Melanocyte of skin (primary cell): ENCODE measurements around the gene GDAP2. TPM values are rescaled to one million over a fixed set of nuclear protein-coding genes. Genes with fewer than 3 reads are reported as not detected.

Experiments used
- total RNA-seq, 2 donors: library from RNA; depleted of rRNA; stranded (reverse); fragments of >200 nt; gene quantifications; 2 replicates each; pipeline ENCODE4 v1.2.3, GENCODE V29; 2012

The GDAP2 gene
- 10 to 100 TPM; 23.1 to 27.3 TPM for total RNA-seq

GRCh38 chr1:117929343-117930172 lies at the start of gene GDAP2, which contains the start of gene WDR3:
Gene GDAP2 (minus strand): TSS chr1:117929621. CDS start chr1:117920357, 9,264 bp downstream.
Gene WDR3 (plus strand): TSS chr1:117929739. CDS start chr1:117933320, 3,581 bp downstream.

Other genes starting within 250 kb of the GDAP2 start
- 10 to 100 TPM; 18.2 to 34.6 TPM for gene WDR3, start 118 bp upstream of the GDAP2 start, total RNA-seq